ENCODE measurements around the gene SUN3.

SUN3 gene

GRCh38 chr7:48049850-48050249 is 20.9 kb upstream of the SUN3 start:
- TF ChIP-seq FOXP2 (optimal IDR thresholded peaks at IDR 0.05; ENCODE audit: borderline replicate concordance, extremely low read depth, extremely low read length, insufficient read depth), result no peak
- no peak for TF ChIP-seq REST (IDR thresholded peaks at IDR 0.05; ENCODE audit: insufficient read depth in 1 of 2, low read depth in 2 of 2, low read length in 2 of 2)
- no peak for TF ChIP-seq POLR2AphosphoS5 (IDR thresholded peaks at IDR 0.05; ENCODE audit: low read depth, low read length)
- TF ChIP-seq SIN3A (IDR thresholded peaks at IDR 0.05; ENCODE audit: borderline replicate concordance, insufficient read depth, low read length), result no peak
- TF ChIP-seq TAF1 (IDR thresholded peaks at IDR 0.05; ENCODE audit: borderline replicate concordance, insufficient read depth, low read length), result no peak

DNA sequence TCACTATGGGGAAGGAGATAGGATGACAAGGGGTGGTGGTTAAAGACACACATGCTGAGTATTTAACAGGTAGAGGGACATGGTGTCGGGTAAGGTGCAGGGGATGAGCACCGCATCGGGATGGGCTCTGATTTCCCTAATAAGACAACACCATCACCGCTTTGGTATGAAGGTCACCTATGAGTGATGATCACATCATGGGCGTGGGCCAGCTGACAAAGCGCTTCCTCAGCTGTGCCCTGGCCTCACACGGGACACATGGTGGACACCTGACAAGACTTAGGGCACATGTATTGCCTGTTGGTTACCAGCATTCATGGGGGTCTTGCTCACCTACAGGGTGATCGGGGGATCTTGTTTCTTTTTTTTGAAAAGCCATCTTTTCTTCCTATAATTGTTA is 19.2 kb upstream of the SUN3 start:
- no peak for TF ChIP-seq FOXP2 (optimal IDR thresholded peaks at IDR 0.05; ENCODE audit: borderline replicate concordance, extremely low read depth, extremely low read length, insufficient read depth)
- TF ChIP-seq POLR2AphosphoS5 (IDR thresholded peaks at IDR 0.05; ENCODE audit: low read depth, low read length), result no peak
- TF ChIP-seq SIN3A (IDR thresholded peaks at IDR 0.05; ENCODE audit: borderline replicate concordance, insufficient read depth, low read length), result no peak
- no peak for TF ChIP-seq TAF1 (IDR thresholded peaks at IDR 0.05; ENCODE audit: borderline replicate concordance, insufficient read depth, low read length)
- no peak for TF ChIP-seq REST (IDR thresholded peaks at IDR 0.05; ENCODE audit: insufficient read depth in 1 of 2, low read depth in 2 of 2, low read length in 2 of 2)

- TF ChIP-seq SIN3A (IDR thresholded peaks at IDR 0.05; ENCODE audit: borderline replicate concordance, insufficient read depth, low read length) (no peak), TAF1 (IDR thresholded peaks at IDR 0.05; ENCODE audit: borderline replicate concordance, insufficient read depth, low read length) (no peak), FOXP2 (optimal IDR thresholded peaks at IDR 0.05; ENCODE audit: borderline replicate concordance, extremely low read depth, extremely low read length, insufficient read depth) (no peak), POLR2AphosphoS5 (IDR thresholded peaks at IDR 0.05; ENCODE audit: low read depth, low read length) (no peak), REST (IDR thresholded peaks at IDR 0.05; ENCODE audit: insufficient read depth in 1 of 2, low read depth in 2 of 2, low read length in 2 of 2) (no peak)
These were observed 17.6 kb upstream of the SUN3 start for GRCh38 chr7:48046458-48046857.

- TF ChIP-seq FOXP2 (optimal IDR thresholded peaks at IDR 0.05; ENCODE audit: borderline replicate concordance, extremely low read depth, extremely low read length, insufficient read depth) (no peak), POLR2AphosphoS5 (IDR thresholded peaks at IDR 0.05; ENCODE audit: low read depth, low read length) (no peak), SIN3A (IDR thresholded peaks at IDR 0.05; ENCODE audit: borderline replicate concordance, insufficient read depth, low read length) (no peak)
These were observed 16.4 kb upstream of the SUN3 start for GRCh38 chr7:48045195-48045765.

- no peak for TF ChIP-seq TAF1 (IDR thresholded peaks at IDR 0.05; ENCODE audit: borderline replicate concordance, insufficient read depth, low read length)
- no peak for TF ChIP-seq REST (IDR thresholded peaks at IDR 0.05; ENCODE audit: insufficient read depth in 1 of 2, low read depth in 2 of 2, low read length in 2 of 2)
- no peak for TF ChIP-seq POLR2AphosphoS5 (IDR thresholded peaks at IDR 0.05; ENCODE audit: low read depth, low read length)
- TF ChIP-seq SIN3A (IDR thresholded peaks at IDR 0.05; ENCODE audit: borderline replicate concordance, insufficient read depth, low read length), result no peak
- TF ChIP-seq FOXP2 (optimal IDR thresholded peaks at IDR 0.05; ENCODE audit: borderline replicate concordance, extremely low read depth, extremely low read length, insufficient read depth), result no peak
These were observed 13.7 kb upstream of the SUN3 start for GRCh38 chr7:48042636-48043035.

All from PFSK-1 (cell line).